Left lobe of liver (tissue), 1 donor: ENCODE results near the gene RBM39. TPM values are rescaled to one million over a fixed set of nuclear protein-coding genes. Genes with fewer than 3 reads are reported as not detected.

ENCODE experiments used
- total RNA-seq: library from RNA; stranded (reverse); gene quantifications from one replicate; pipeline ENCODE4 v1.2.1, GENCODE V29; 2021
- donor health status: DM: no; HTN: yes; CAD: no.

The RBM39 gene
- total RNA-seq, 1 donor from 2014 or later: 102 TPM

Other genes starting within 250 kb of the RBM39 start
- not detected for gene C20orf173, start 212.6 kb downstream of the RBM39 start, total RNA-seq
- 107 TPM for gene ERGIC3, start 200.2 kb downstream of the RBM39 start, total RNA-seq
- 4.7 TPM for gene SPAG4, start 126.4 kb downstream of the RBM39 start, total RNA-seq
- 42.3 TPM for gene CPNE1, start 77.4 kb downstream of the RBM39 start, total RNA-seq
- gene RBM12, start 77.4 kb downstream of the RBM39 start, total RNA-seq: 19.3 TPM
- gene NFS1, start 42.9 kb downstream of the RBM39 start, total RNA-seq: 60.9 TPM
- 103 TPM for gene ROMO1, start 42.9 kb downstream of the RBM39 start, total RNA-seq
- gene PHF20, start 29.8 kb upstream of the RBM39 start, total RNA-seq: 11.4 TPM
- 50.5 TPM for gene SCAND1, start 212.2 kb upstream of the RBM39 start, total RNA-seq
- gene CNBD2, start 226.3 kb upstream of the RBM39 start, total RNA-seq: 3.3 TPM